BLaER1 treated with 17β-estradiol and CSF1 and Interleukin-3, amounts not matched to agents 10 nM and 100 nM (cell line): ENCODE measurements around the gene TRAPPC10.

ENCODE experiments used
- H3K27ac ChIP-seq, 11 experiments: shearing (Covaris generic); formaldehyde crosslinking; 2 replicates each; pipeline ENCODE4 v1.8.1; 2022
- H3K27me3 ChIP-seq, 11 experiments: shearing (Covaris generic); formaldehyde crosslinking; 2 replicates each; pipeline ENCODE4 v1.8.1; 2022
- H3K36me3 ChIP-seq, 11 experiments: shearing (Covaris generic); formaldehyde crosslinking; 2 replicates each; pipeline ENCODE4 v1.8.1; 2022
- H3K4me1 ChIP-seq, 10 experiments: shearing (Covaris generic); formaldehyde crosslinking; 2 replicates each; pipeline ENCODE4 v1.8.1; 2022
- H3K4me2 ChIP-seq, 11 experiments: shearing (Covaris generic); formaldehyde crosslinking; 2 replicates each; pipeline ENCODE4 v1.8.1; 2022
- H3K4me3 ChIP-seq, 10 experiments: shearing (Covaris generic); formaldehyde crosslinking; 2 replicates each; pipeline ENCODE4 v1.8.1; 2022
- H3K9ac ChIP-seq, 11 experiments: shearing (Covaris generic); formaldehyde crosslinking; 2 replicates each; pipeline ENCODE4 v1.8.1; 2022
- H3K9me3 ChIP-seq, 11 experiments: shearing (Covaris generic); formaldehyde crosslinking; replicated peaks in 1 of 11; 2 replicates each; pipeline ENCODE4 v1.8.1; 2022
- H4K20me1 ChIP-seq, 11 experiments: shearing (Covaris generic); formaldehyde crosslinking; 2 replicates each; pipeline ENCODE4 v1.8.1; 2022
- Cebpa-rat ChIP-seq, 11 experiments: shearing (Covaris generic); IDR thresholded peaks; 2 replicates each; pipeline ENCODE4 v1.8.1; 2022

TRAPPC10 gene

GRCh38 chr21:44052071-44052829, 40.1 kb downstream of the TRAPPC10 start:
- Histone ChIP-seq H3K27ac (peak overlapping the region; percentile 16 to 62 (median 29); a peak in 15 of 22 replicates), H3K9ac (peak overlapping the region; percentile 10 to 60 (median 36); a peak in 15 of 22 replicates), H3K4me2 (peak overlapping the region; percentile 71 to 96 (median 88)), H3K4me3 (peak overlapping the region in 3 of 10 experiments; percentile 11 to 39 (median 36); a peak in 4 of 20 replicates), H3K9me3 (no peaks in the 10 kb centered on the region), H4K20me1 (peaks cover 78 to 100% (median 92%) of the 10 kb centered on the region in 11 experiments), H3K4me1 (peaks cover 46 to 57% (median 53%) of the 10 kb centered on the region in 10 experiments), H3K36me3 (peaks cover 45 to 85% (median 58%) of the 10 kb centered on the region in 11 experiments), H3K27me3 (no peaks in the 10 kb centered on the region)
- TF ChIP-seq Cebpa-rat (IDR thresholded peaks at IDR 0.05), result no peak

- Histone ChIP-seq H3K9ac (peak overlapping the region in 2 of 11 experiments; percentile 30 to 46; a peak in 2 of 22 replicates), H3K27ac (peak overlapping the region in 1 of 11 experiments; percentile 62; a peak in 1 of 22 replicates), H3K9me3 (no peaks in the 10 kb centered on the region), H3K36me3 (peaks cover 45 to 85% (median 58%) of the 10 kb centered on the region in 11 experiments), H3K27me3 (no peaks in the 10 kb centered on the region), H3K4me3 (no peak overlapping the region), H4K20me1 (peaks cover 74 to 100% (median 92%) of the 10 kb centered on the region in 11 experiments), H3K4me2 (peak overlapping the region; percentile 71 to 96 (median 88); a peak in 21 of 22 replicates), H3K4me1 (peaks cover 44 to 53% (median 50%) of the 10 kb centered on the region in 10 experiments)
- no peak for TF ChIP-seq Cebpa-rat (IDR thresholded peaks at IDR 0.05)
Observed at GRCh38 chr21:44052830-44053226, 40.7 kb downstream of the TRAPPC10 start.

- no peaks in the 10 kb centered on the region for H3K9me3 ChIP-seq
- H3K27ac ChIP-seq, result no peak overlapping the region
- peaks cover 42 to 53% (median 44%) of the 10 kb centered on the region in 10 experiments for H3K4me1 ChIP-seq
- H3K27me3 ChIP-seq, result no peaks in the 10 kb centered on the region
- no peak overlapping the region for H3K9ac ChIP-seq
- no peak overlapping the region for H3K4me3 ChIP-seq
- no peak for TF ChIP-seq Cebpa-rat (IDR thresholded peaks at IDR 0.05)
- H3K36me3 ChIP-seq, result peaks cover 51 to 85% (median 61%) of the 10 kb centered on the region in 11 experiments
- H3K4me2 ChIP-seq, result no peak overlapping the region
- peaks cover 68 to 100% (median 92%) of the 10 kb centered on the region in 11 experiments for H4K20me1 ChIP-seq
Observed at GRCh38 chr21:44053567-44053966, 41.5 kb downstream of the TRAPPC10 start.

GRCh38 chr21:44054710-44055109, 42.6 kb downstream of the TRAPPC10 start:
- Histone ChIP-seq H4K20me1 (peaks cover 56 to 99% (median 86%) of the 10 kb centered on the region in 11 experiments), H3K9me3 (no peaks in the 10 kb centered on the region), H3K36me3 (peaks cover 63 to 85% (median 72%) of the 10 kb centered on the region in 11 experiments), H3K27ac (no peak overlapping the region), H3K27me3 (no peaks in the 10 kb centered on the region), H3K4me2 (no peak overlapping the region), H3K9ac (peak overlapping the region in 1 of 11 experiments; percentile 4; a peak in 1 of 22 replicates), H3K4me1 (peaks cover 34 to 47% (median 35%) of the 10 kb centered on the region in 10 experiments), H3K4me3 (no peak overlapping the region)
- no peak for TF ChIP-seq Cebpa-rat (IDR thresholded peaks at IDR 0.05)

- H3K4me3 ChIP-seq, result no peak overlapping the region
- H3K27ac ChIP-seq, result no peak overlapping the region
- H3K4me2 ChIP-seq, result no peak overlapping the region
- no peaks in the 10 kb centered on the region for H3K27me3 ChIP-seq
- peaks cover 33 to 88% (median 63%) of the 10 kb centered on the region in 11 experiments for H4K20me1 ChIP-seq
- peak in 1 of 11 experiments; percentile 47; a peak in 2 of 22 replicates for TF ChIP-seq Cebpa-rat (IDR thresholded peaks at IDR 0.05)
- no peaks in the 10 kb centered on the region for H3K9me3 ChIP-seq
- peaks cover 10 to 24% (median 12%) of the 10 kb centered on the region in 10 experiments for H3K4me1 ChIP-seq
- H3K36me3 ChIP-seq, result peaks cover 83 to 99% (median 89%) of the 10 kb centered on the region in 11 experiments
- no peak overlapping the region for H3K9ac ChIP-seq
Observed at GRCh38 chr21:44057055-44057454, 44.9 kb downstream of the TRAPPC10 start.

GRCh38 chr21:44057960-44058651, 46.0 kb downstream of the TRAPPC10 start:
- Histone ChIP-seq H3K4me1 (peaks cover 0 to 15% (median 1%) of the 10 kb centered on the region in 10 experiments; a peak in 9 of 20 replicates), H3K9me3 (no peaks in the 10 kb centered on the region), H3K27me3 (no peaks in the 10 kb centered on the region), H3K36me3 (peaks cover 87 to 99% (median 90%) of the 10 kb centered on the region in 11 experiments), H3K4me2 (no peak overlapping the region), H3K4me3 (no peak overlapping the region), H3K9ac (no peak overlapping the region), H3K27ac (no peak overlapping the region), H4K20me1 (peaks cover 23 to 88% (median 61%) of the 10 kb centered on the region in 11 experiments; a peak in 21 of 22 replicates)
- TF ChIP-seq Cebpa-rat (IDR thresholded peaks at IDR 0.05), result no peak

GRCh38 chr21:44058652-44058964, 46.5 kb downstream of the TRAPPC10 start:
- Histone ChIP-seq H3K27me3 (no peaks in the 10 kb centered on the region), H3K36me3 (peaks cover 89 to 99% (median 91%) of the 10 kb centered on the region in 11 experiments), H3K4me2 (no peak overlapping the region), H3K9ac (no peak overlapping the region), H3K4me3 (no peak overlapping the region), H4K20me1 (peaks cover 19 to 89% (median 61%) of the 10 kb centered on the region in 11 experiments; a peak in 21 of 22 replicates), H3K27ac (no peak overlapping the region), H3K9me3 (no peaks in the 10 kb centered on the region), H3K4me1 (peaks cover 0 to 13% (median 0%) of the 10 kb centered on the region in 10 experiments; a peak in 6 of 20 replicates)
- no peak for TF ChIP-seq Cebpa-rat (IDR thresholded peaks at IDR 0.05)

- H3K9ac ChIP-seq, result no peak overlapping the region
- no peak overlapping the region for H3K27ac ChIP-seq
- H4K20me1 ChIP-seq, result peaks cover 16 to 89% (median 59%) of the 10 kb centered on the region in 11 experiments; a peak in 21 of 22 replicates
- H3K27me3 ChIP-seq, result no peaks in the 10 kb centered on the region
- TF ChIP-seq Cebpa-rat (IDR thresholded peaks at IDR 0.05), result no peak
- no peaks in the 10 kb centered on the region for H3K9me3 ChIP-seq
- no peak overlapping the region for H3K4me2 ChIP-seq
- peaks cover 0 to 11% (median 0%) of the 10 kb centered on the region in 10 experiments; a peak in 6 of 20 replicates for H3K4me1 ChIP-seq
- peaks cover 88 to 99% (median 91%) of the 10 kb centered on the region in 11 experiments for H3K36me3 ChIP-seq
- H3K4me3 ChIP-seq, result no peak overlapping the region
Observed at GRCh38 chr21:44058981-44059380, 46.9 kb downstream of the TRAPPC10 start.

GRCh38 chr21:44059710-44060109, 47.6 kb downstream of the TRAPPC10 start:
- Histone ChIP-seq H3K9me3 (no peaks in the 10 kb centered on the region), H3K9ac (no peak overlapping the region), H3K4me2 (no peak overlapping the region), H4K20me1 (peaks cover 9 to 90% (median 54%) of the 10 kb centered on the region in 11 experiments; a peak in 20 of 22 replicates), H3K27me3 (no peaks in the 10 kb centered on the region), H3K27ac (no peak overlapping the region), H3K36me3 (peaks cover 87 to 100% (median 91%) of the 10 kb centered on the region in 11 experiments), H3K4me3 (no peak overlapping the region), H3K4me1 (peaks cover under 1 to 10% (median 3%) of the 10 kb centered on the region in 10 experiments)
- no peak for TF ChIP-seq Cebpa-rat (IDR thresholded peaks at IDR 0.05)
